ENCODE measurements around the gene PLA2G4D. TPM values are rescaled to one million over a fixed set of nuclear protein-coding genes. Genes with fewer than 3 reads are reported as not detected.

Gene PLA2G4D
- total and polyA plus RNA-seq, 2 experiments from 2014 or later, result 0.07 to 0.15 TPM

GRCh38 chr15:42062284-42062806, 32.0 kb downstream of the PLA2G4D start (continued):
- no peak for TF ChIP-seq ZNF462 (CRISPR knock-in tag; IDR thresholded peaks at IDR 0.05)
- TF ChIP-seq POLR2AphosphoS5 (IDR thresholded peaks at IDR 0.05; ENCODE audit: low read depth), result no peak

GRCh38 chr15:42060797-42061196, 33.6 kb downstream of the PLA2G4D start:
- no peak overlapping the region for H3K4me3 ChIP-seq

GRCh38 chr15:42060477-42060763, 33.9 kb downstream of the PLA2G4D start:
- Mint-ChIP-seq H3K9me3 (no peaks in the 10 kb centered on the region), H3K27ac (no peak overlapping the region), H3K4me3 (no peak overlapping the region), H3K27me3 (ENCODE audit: insufficient read depth, low read depth, poor library complexity) (peaks cover 6% of the 10 kb centered on the region), H3K4me1 (peaks cover 7% of the 10 kb centered on the region), H3K36me3 (ENCODE audit: low read depth) (no peaks in the 10 kb centered on the region)
- H4K20me1 ChIP-seq (replicated peaks; ENCODE audit: insufficient read depth), result no peaks in the 10 kb centered on the region
- H3K9me2 ChIP-seq (ENCODE audit: insufficient read depth), result no peaks in the 10 kb centered on the region
- H3K36me3 ChIP-seq (ENCODE audit: insufficient read depth), result no peaks in the 10 kb centered on the region
- ATAC-seq, result no peak
- H2AFZ ChIP-seq, result no peak overlapping the region; the same call in 1 of the 2 replicates
- no peaks in the 10 kb centered on the region for H3K79me2 ChIP-seq (replicated peaks; ENCODE audit: insufficient read depth)
- H3F3A ChIP-seq (replicated peaks; ENCODE audit: low read depth), result no peaks in the 10 kb centered on the region
- no peak overlapping the region for H3K4me2 ChIP-seq
- no peak overlapping the region for H3K4me3 ChIP-seq
- H3K4me1 ChIP-seq (ENCODE audit: insufficient read depth), result no peaks in the 10 kb centered on the region
- no peak overlapping the region for H3K27ac ChIP-seq (ENCODE audit: low read depth)
- no peaks in the 10 kb centered on the region for H3K27me3 ChIP-seq (ENCODE audit: insufficient read depth)
- DNase-seq (ENCODE audit: low spot score), result no peak
- TF ChIP-seq CREB1 (CRISPR knock-in tag; IDR thresholded peaks at IDR 0.05; ENCODE audit: low read depth), result no peak
- no peak for TF ChIP-seq CTCF (conservative IDR thresholded peaks at IDR 0.05; ENCODE audit: low read depth in 2 of 2)

More at GRCh38 chr15:42060797-42061196, 33.6 kb downstream of the PLA2G4D start:
- no peaks in the 10 kb centered on the region for H3K27me3 ChIP-seq (ENCODE audit: insufficient read depth)
- no peak for DNase-seq (ENCODE audit: low spot score)
- no peak overlapping the region for H3K27ac ChIP-seq (ENCODE audit: low read depth)
- H3K79me2 ChIP-seq (replicated peaks; ENCODE audit: insufficient read depth), result no peaks in the 10 kb centered on the region
- no peak overlapping the region for H3K4me2 ChIP-seq
- Mint-ChIP-seq H3K27ac (no peak overlapping the region), H3K9me3 (no peaks in the 10 kb centered on the region), H3K27me3 (ENCODE audit: insufficient read depth, low read depth, poor library complexity) (peaks cover 6% of the 10 kb centered on the region), H3K4me1 (peaks cover 7% of the 10 kb centered on the region), H3K4me3 (no peak overlapping the region), H3K36me3 (ENCODE audit: low read depth) (no peaks in the 10 kb centered on the region)
- H3K4me1 ChIP-seq (ENCODE audit: insufficient read depth), result no peaks in the 10 kb centered on the region
- H2AFZ ChIP-seq, result no peak overlapping the region
- no peaks in the 10 kb centered on the region for H3K36me3 ChIP-seq (ENCODE audit: insufficient read depth)
- H3K9me2 ChIP-seq (ENCODE audit: insufficient read depth), result no peaks in the 10 kb centered on the region
- ATAC-seq, result no peak
- no peaks in the 10 kb centered on the region for H3F3A ChIP-seq (replicated peaks; ENCODE audit: low read depth)
- H4K20me1 ChIP-seq (replicated peaks; ENCODE audit: insufficient read depth), result no peaks in the 10 kb centered on the region
- TF ChIP-seq STAT1 (IDR thresholded peaks at IDR 0.05; ENCODE audit: unreplicated experiment) (no peak), POLR2AphosphoS5 (IDR thresholded peaks at IDR 0.05; ENCODE audit: low read depth) (no peak), ZNF114 (CRISPR knock-in tag; IDR thresholded peaks at IDR 0.05) (no peak), NANOG (IDR thresholded peaks at IDR 0.05; ENCODE audit: borderline replicate concordance) (no peak)
